Activated CD8-positive, alpha-beta memory T cell treated with anti-CD3 and anti-CD28 coated beads for 48 hours (primary cell): Measurements from ENCODE around the gene CHL1.

Experiments
- DNase-seq, 3 experiments: peaks; one replicate each; pipeline ENCODE4 v3.0.0-alpha.2; 2020; ENCODE audit warnings: low read depth in 2 of 3, low spot score in 2 of 3

The CHL1 gene

DNA sequence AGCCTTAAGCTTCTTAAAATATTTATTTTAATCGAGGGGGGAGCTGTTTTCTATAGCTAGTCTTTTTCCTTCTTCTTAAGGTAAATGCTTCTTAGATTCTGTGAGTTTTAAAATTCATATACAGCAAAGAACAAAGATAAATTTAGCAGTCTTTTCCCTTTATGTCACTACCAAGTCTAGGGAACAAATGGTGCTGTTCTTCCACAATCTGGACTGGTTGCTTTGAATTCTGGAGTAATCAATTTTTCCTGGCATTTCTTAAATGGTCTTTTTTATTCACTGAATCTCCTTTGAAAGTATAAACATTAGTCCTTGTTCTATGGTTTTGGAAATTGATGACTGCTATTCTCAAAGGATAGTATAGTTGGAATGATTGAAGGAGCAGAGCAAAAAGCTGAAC lies 82.8 kb downstream of the CHL1 start:
- DNase-seq: no peak

DNA sequence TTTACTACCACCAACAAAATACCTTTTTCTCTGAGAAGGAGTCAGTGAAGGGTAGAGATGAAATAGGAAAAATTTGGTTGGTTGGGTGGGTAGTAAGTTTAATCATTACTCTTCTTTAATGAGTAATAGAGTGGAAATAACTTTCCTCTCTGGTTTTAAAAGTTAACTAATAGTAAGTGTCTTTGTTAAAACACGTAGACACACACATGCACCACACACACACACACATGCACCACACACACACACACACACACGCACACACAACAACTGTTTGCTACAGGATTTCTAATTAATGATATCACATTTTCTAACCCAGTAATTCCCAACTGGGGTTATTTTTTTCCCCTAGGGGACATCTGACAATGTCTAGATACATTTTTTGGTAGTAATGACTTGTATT lies 84.1 kb downstream of the CHL1 start:
- no peak for DNase-seq

DNA sequence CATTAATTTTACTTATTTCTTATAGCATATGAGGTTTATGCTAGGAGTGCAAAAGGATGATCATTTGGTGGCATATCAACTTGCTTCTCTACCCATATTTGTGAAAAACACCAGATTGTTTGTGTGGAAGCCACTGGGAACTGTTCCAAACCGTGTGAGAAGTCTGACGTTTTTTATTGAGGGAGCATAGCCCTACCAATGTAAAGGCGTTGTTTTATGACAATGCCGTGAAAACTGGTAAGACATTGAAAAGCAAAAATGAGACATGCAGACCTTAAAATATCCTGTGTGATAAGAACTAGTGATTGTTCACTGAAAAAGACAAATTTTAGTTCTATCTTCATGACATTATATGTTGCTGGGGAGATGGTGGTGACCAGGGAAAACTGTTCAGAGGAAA lies 87.8 kb downstream of the CHL1 start:
- no peak for DNase-seq

DNA sequence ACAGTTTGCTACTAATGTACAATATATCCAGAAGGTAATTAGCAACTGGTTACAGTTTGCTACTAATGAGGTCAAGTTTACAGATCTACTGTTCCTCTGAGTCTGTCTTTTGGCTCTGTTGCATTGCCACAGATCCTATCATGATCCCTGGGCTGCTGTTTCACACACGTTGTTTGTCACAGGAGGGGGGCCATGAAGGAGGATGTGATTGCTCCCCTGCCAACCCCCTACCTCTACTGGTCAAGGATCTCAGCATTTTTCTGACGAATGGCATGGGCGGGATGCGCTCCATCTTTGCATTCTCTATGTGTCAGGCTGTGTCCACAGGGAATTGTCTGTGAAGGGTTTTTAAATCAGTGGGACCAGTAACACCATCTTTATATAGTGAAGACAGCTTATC lies 91.9 kb downstream of the CHL1 start:
- no peak for DNase-seq

DNA sequence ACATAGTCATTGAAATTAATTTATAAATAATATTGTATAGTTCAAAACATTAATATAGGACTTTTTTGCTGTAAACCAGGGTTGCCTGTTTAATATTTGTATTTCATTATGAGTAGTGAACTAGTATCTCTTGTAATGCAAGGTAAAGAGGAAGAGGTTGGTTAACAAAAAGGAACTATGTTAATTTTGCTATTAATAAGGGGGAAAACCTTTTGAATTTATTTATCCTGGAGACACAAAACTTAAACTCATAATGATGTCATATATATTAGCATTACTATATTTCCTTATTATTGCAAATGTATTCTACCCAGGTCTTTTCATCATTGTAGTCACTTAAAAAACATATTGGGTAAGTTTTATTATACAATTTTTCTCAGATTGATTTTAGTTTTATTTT lies 94.5 kb downstream of the CHL1 start:
- DNase-seq: no peak

DNA sequence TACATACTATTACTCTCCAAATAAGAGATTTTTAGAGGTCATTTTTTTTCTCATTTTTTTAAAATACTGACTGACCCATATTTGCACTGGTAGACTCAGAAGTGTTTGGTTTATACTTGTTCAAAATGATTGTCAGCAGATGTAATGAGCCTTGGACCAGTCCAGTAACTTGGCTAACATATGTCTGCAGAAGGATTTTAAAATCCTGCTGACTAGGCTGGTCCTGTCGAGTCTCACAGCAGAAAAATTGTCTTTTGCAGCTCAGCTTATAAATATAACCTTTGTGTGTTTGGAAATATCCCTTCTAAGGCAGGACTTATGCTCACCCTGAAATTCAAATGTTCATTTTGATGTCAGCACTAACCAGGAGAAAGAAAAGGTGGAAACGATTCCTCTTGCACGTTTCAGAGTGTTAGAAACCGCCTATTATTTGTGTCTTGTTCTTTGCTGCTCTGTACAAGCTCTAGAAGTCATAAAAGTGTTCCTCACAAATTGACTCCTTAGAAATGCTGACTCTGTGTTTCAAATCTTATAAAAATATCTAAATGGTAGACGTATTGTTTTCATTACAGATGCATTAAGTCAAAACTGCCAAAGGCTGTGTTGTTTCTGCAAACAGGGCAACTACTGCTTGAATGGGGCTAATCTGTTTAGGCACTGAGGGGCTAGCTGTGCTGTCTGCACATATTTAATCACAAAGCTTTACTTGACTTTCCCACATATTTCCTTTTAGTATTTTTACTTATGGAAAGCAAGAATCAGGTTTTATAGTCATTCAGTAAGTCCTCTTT lies 95.3 kb downstream of the CHL1 start:
- DNase-seq: no peak

DNA sequence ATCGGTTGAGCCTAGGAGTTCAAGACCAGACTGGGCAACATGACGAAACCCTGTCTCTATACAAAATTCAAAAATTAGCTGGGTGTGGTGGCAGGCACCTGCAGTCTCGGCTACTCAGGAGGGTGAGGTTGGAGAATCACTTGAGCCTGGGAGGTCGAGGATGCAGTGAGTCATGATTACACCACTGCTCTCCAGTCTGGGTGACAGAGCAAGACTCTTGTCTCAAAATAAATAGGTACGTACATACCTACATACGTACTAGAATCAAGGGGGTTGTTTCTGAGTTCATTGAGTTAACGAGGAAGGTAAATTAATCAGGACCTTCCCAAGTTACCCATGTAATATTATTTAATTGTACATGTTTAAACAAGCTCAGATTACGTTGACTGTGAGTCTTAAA lies 97.5 kb downstream of the CHL1 start:
- no peak for DNase-seq

DNA sequence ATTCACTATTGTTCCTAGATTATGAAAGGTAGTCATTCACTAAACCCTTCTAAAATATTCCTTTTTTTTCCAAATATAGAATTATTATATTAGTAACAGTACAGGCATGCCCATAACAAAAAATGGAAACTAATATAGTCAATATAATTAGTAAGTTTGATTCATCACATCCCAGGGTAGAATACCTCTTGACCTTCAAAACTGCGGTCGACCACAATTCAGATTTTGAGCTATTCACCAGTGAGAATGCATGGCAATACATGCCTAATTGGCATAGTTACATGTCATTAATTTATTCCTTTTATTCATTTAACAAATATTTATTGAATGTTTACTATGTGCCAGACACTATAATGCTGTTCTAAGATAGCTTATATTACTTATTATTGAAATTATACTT lies 98.0 kb downstream of the CHL1 start:
- DNase-seq: no peak

DNA sequence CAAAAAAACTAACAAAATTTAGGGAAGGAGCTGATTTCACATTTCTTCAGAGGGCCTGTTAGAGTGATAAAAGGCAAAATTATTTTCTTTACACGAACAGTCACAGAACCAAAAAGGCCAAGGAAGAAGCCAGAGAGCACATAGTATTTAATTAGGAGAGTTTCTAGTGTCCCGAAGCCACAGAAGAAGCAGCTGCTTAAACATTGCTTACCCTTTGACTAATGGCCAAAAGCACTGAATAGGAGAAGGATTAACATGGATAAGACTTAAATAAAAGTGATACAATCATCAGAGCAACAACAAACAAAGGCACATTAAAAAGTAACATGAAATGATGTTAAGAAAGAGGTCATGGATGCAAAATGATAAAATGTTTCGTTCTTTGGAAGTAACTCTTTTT lies 98.6 kb downstream of the CHL1 start:
- DNase-seq: no peak

DNA sequence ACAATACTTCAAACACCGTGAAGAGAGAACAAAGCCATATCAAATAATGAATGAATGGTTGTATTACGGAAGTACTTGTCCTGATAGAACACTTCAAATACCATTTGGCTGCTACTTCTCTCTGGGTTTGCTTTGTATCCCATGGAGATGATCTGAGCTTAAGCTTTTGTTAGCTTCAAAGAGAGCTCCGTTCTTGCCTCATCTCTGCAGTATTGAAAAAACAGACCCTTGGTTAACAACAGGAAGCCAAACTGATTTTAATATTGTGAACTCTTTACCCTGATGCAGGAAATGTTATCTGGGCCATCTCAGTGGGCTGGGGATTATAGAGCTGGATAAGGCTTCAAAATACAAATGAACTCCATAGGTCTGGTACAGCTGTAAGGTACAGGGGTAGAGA lies 101.0 kb downstream of the CHL1 start:
- DNase-seq: no peak

DNA sequence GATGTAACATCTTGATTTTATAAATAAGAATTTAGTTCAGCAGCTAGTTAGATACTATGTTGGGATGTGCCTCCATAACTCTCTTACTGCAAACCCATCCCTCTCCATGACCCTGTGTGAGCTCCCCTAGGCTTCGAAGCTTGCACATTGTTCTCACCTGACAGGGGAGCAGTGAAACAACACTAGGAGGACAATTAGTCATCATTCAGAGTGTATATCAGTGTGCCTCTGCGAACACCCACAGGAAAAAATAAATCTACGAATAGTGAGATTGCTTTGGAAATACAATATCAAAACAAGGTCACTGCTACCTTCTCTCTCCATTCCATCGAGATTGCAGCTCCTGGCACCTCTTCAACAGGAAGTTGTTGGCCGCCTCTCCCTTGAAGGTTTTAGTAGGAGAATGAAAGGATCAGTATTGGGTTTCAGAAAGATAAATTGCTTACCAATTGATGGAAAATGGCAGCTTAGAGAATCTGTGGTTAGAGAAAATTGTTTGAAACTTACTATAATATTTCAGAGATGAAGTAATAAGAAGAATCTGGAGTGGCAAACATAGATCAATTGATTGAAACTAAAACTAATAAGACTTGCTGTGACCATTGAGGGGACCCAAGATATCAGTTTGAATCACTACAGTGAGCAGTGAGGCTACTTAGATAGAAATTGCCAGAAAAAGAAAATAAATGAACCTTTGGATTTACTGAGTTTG lies 103.2 kb downstream of the CHL1 start:
- no peak for DNase-seq

DNA sequence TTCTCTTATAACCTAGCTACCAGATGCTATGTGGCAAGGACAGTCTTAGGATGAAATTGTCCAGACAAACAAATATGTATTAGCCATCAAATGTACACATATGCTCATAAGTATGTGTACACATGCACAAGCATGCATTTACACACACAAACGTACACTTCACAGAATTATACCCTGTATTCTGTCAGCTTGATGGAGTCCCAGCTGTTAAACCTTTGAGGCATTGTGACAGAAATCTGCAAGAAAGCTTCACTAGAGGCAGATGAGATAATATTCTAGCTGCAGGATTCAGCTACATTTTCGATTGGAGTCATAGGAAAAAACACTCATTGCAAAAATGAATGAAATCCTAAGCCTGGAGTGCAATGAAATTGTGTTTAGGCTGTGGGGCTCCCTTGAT lies 110.6 kb downstream of the CHL1 start:
- no peak for DNase-seq

DNA sequence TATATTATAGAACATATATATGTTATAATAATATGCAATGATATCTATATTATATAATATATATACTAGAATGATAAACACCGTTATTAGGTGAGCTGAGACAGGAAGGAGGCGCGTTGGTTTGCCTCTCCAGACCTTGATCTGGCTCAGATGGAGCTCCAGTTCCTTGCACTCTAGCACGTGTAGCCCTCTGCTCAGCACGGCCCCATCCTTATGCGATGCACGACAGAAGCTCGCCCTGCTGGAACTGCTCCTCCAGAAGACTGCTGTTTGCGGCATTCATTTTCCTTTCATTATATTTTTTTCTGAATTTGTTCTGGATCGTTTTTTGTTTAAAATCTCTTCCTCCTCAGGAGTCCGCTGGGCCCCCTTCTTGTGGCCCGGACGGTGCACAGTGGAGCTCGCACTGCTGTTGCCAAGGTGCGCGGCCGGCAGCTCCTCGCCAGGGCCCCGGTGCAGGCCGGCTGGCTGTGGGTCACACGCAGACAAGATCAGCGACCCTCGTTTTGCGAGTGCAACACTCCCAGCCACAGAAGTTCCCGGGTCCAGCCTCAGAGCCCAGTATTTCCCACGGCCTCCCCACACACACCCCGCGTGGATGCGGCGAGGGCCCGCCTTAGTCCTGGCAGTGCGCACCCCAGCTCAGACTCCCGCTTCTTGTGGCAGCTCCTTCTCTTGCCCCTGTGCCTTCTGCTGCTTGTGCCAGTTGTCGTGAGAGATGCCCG lies 112.2 kb downstream of the CHL1 start:
- DNase-seq: no peak

DNA sequence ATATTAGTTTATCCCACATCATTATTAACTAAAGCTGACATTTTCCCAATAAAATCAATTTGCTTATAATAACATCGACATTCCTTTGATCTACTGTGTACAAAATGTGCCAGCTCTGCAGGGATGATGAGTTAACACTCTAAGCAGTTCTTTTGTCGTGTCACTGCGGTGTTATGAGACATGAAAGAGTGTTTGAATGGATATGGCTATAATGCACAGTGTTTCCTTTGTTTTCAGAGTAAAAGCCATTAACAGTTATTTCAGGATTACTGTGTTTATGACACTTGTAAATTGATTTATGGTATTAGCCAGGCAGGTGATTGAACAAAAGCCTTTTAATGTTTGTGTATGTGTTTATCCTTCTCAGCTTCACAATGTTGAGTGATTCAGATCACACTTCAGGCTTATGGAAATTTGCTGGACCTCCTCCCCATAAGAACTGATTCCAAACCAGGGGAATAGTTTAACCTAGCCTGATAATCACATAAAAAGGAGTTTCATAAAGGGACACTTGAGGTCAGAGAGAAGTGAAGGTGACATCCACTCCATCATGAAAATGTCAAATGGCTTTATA lies 115.7 kb downstream of the CHL1 start:
- no peak for DNase-seq

DNA sequence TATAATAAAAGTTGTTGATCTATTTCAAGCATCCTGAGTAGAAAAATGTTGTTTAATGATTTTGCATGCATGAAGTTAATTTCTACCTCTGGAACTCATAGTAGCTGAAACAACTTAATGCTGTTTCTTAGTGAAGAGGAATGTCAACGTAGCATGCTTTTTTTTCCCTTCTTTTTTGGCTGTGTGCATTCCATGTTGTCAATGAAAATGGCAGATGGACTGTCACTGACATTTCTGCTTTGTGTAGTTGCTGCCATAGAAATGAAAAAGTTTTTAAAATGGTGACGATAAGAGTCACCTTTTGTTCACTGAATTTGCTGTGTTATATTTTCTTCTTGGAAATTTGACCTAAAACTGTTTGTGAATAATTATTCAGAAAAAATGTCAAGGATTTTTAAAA lies 116.3 kb downstream of the CHL1 start:
- DNase-seq: no peak

DNA sequence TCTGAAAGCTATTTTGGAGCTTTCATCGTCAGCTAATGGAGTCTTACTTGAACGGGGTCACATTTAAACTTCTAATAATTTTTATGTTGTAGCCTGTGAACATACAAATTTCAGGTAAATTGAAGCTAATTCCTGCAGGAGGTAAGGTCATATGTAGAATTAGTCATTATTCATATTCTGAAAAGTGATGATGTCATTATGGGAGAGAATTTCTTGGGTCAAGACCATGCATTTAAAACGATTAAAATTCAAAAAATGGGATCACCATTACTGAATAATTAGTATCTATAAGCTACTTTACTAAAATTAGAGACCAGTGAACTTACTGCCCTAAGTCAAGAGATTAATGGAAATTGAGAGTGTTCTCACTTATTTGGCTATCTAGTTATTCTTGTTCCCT lies 120.4 kb downstream of the CHL1 start:
- DNase-seq: no peak

DNA sequence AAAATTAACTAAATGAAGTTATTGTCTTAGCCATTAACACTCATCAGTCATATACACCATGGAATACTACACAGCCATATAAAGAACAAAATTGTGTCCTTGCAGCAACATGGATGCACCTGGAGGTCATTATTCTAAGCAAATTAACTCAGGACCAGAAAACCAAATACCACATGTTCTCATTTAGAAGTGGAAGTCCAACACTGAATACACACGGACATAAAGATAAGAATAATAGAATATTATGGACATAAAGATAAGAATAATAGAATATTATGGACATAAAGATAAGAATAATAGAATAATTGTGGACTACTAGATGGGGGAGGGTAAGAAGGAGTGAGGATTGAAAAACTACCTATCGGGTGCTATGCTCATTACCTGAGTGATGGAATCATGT lies 122.3 kb downstream of the CHL1 start:
- DNase-seq: no peak

DNA sequence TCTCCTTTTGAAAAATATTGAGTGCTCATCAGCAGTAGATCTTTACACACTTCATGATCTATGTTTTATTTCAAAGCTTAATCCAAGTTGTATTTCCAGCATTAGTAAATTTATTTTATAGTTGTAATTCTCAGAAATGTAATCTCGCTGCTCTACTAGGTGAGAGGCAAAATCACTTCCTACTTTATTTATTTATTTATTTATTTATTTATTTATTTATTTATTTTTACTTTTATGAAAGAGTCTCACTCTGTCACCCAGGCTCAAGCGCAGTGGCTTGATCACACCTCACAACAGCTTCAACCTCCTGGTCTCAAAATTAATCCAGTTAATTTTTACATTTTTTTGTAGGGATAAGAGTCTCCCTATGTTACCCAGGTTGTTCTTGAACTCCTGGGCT lies 127.9 kb downstream of the CHL1 start:
- DNase-seq: no peak

DNA sequence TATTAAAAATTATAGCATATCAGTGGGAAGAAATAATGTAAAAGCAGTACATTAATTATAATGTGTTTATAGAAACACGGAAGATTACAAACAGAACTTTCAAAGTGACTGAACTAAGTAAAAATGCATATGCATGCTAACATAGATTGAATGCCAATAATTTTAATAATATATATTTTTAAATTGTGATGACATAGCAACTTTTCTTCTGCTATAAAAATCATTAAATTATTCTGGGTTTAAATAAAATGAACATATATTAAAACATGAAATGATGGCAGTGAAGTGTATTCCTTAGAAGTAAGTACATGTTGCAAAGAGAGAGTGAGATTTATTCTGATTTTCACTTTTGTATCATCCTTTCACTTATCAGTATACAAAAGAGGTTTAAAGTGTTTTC lies 128.9 kb downstream of the CHL1 start:
- DNase-seq: no peak

DNA sequence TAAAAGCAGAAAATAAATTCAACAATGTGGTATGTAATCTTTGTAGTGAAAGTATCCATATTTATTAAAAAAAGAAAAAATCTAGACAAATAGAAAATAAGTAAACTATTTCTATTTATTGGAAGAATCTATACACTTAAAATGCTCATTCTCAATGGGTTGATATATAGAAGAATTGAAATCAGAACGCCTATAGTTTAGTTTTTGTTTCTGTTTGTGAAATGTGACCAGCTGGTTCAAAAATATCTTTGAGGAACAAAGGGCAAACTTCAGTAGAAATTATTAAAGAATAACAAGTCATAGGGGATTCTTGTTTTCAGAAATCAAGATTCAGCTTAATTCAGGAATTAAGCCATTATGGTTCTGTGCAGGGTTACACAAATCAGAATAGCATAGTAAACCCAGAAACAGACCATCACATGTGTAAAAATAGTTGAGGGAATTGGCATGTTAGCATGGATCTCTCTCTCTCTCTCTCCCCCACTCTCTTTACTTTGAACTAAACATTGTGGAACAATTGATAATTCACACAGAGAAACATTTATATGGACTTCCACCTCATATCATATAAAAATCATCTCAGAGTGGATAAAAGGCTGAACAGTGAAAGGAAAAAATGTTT lies 134.0 kb downstream of the CHL1 start:
- no peak for DNase-seq

DNA sequence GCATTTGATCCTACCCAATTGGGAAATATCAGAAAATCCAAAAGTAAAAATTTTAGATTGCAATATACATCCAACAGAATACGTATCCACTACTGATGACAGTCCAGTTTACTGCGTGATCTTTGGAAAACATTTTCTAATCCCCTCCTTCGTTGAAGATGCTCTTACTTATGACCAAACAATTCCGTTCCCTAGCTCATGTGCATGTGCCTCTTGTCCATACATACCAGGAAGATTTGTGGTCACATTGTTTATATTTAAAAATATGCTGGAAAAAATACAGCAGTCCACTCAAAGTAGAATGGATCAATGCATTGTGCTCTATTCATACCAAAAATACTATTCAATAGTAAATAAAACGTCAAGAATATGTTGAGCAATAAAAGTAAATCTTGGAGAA lies 135.3 kb downstream of the CHL1 start:
- no peak for DNase-seq

DNA sequence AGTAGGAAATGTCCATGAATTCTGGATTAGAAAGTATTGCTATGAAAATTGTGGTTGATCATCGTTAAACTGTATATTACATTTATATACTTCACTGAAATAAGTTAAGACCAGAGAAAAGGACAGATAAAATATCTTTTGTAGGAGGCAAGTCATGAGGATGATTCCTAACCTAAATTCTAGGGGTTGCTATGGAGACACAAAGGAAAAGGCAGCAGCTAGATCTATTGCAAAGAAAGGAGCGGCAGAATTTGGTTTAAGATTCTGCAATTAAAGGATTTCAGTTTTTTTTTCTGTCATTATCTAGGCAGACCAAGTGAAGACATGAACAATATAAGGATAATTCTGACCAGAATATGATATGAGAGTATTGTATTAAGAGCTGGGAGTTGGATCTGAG lies 136.1 kb downstream of the CHL1 start:
- no peak for DNase-seq
